Measurements from ENCODE around the gene INTS6. TPM values are rescaled to one million over a fixed set of nuclear protein-coding genes. Genes with fewer than 3 reads are reported as not detected.

The INTS6 gene
- total and polyA plus RNA-seq, 2 donors (not counting 1 experiment from before 2014, with no cell fraction given) = 15.4 to 74.7 TPM

DNA sequence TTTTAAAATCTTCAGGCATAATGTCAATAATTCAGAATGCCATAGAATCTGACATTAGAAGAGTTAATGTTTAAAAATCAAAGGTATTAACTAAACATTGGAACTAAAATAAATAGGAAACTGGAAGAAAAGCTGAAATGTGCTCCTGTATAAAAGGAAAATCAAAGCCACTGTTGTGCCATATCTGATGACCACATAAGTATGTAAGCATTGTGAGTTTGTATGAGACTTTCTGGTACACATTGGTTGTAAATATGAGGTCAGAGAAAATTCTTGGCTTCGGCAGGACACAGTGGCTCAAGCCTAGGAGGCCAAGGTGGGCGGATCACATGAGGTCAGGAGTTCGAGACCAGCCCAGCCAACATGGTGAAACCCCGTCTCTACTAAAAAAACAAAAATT, 48.3 kb upstream of the INTS6 start:
- no peak overlapping the region for H3K4me3 Mint-ChIP-seq
- no peak for TF ChIP-seq EZH2 (IDR thresholded peaks at IDR 0.05; ENCODE audit: borderline replicate concordance, insufficient read depth, low read depth, low read length, poor library complexity, severe bottlenecking)
- TF ChIP-seq, protein P1, sequence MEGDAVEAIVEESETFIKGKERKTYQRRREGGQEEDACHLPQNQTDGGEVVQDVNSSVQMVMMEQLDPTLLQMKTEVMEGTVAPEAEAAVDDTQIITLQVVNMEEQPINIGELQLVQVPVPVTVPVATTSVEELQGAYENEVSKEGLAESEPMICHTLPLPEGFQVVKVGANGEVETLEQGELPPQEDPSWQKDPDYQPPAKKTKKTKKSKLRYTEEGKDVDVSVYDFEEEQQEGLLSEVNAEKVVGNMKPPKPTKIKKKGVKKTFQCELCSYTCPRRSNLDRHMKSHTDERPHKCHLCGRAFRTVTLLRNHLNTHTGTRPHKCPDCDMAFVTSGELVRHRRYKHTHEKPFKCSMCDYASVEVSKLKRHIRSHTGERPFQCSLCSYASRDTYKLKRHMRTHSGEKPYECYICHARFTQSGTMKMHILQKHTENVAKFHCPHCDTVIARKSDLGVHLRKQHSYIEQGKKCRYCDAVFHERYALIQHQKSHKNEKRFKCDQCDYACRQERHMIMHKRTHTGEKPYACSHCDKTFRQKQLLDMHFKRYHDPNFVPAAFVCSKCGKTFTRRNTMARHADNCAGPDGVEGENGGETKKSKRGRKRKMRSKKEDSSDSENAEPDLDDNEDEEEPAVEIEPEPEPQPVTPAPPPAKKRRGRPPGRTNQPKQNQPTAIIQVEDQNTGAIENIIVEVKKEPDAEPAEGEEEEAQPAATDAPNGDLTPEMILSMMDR (IDR thresholded peaks at IDR 0.05) = no peak

DNA sequence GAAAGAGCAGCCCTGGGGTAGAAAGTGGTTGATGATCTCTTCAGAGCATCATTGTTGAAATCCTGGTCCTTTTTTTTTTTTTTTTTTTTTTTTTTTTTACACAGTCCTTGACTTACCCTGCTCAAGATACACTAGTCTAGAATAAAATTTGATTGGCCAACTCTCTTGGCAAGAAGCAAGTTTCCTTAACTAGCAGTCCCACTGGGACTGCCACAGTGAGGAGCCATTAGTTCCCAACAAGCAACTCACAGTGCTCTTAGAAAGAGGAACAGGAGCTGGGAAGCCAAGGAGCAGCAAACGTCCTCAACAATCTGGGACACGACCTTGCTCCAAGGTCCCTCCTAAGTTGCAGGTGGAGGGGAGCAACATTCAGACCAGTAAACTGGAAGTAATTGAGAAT, 47.9 kb upstream of the INTS6 start:
- no peaks in the 10 kb centered on the region for H4K20me1 ChIP-seq (ENCODE audit: control insufficient read depth, insufficient read depth, low read length, poor library complexity, severe bottlenecking)
- no peaks in the 10 kb centered on the region for H3K79me2 ChIP-seq (ENCODE audit: control insufficient read depth, insufficient read depth, low read length)
- no peaks in the 10 kb centered on the region for H3K9me3 Mint-ChIP-seq (ENCODE audit: insufficient read depth)
- no peak overlapping the region for H3K4me2 ChIP-seq (replicated peaks; ENCODE audit: low read depth, low read length, poor library complexity, severe bottlenecking)
- H3K9ac ChIP-seq (ENCODE audit: low read length) = no peak overlapping the region
- peaks cover 19% of the 10 kb centered on the region for H3K4me1 Mint-ChIP-seq
- peaks cover 0 to 4% (median 0%) of the 10 kb centered on the region in 4 experiments for H3K27me3 ChIP-seq (replicated peaks in 1 of 4; ENCODE audit: control extremely low read depth in 1 of 4, control insufficient read depth in 3 of 4, insufficient read depth in 4 of 4, low read length in 3 of 4)
- H3K4me3 Mint-ChIP-seq = no peak overlapping the region
- no peak for ATAC-seq (ENCODE audit: low read depth)
- H3K4me3 ChIP-seq (ENCODE audit: control extremely low read depth in 1 of 5, extremely low read depth in 1 of 5, insufficient read depth in 1 of 5, low read depth in 2 of 5, low read length in 4 of 5) = no peak overlapping the region
- intact Hi-C loops (cut with micrococcal nuclease) = no loop called here
- H3K4me1 ChIP-seq (ENCODE audit: control insufficient read depth in 2 of 2, insufficient read depth in 2 of 2, low read length in 2 of 2) = peaks cover 0 to 8% of the 10 kb centered on the region in 2 donors
- ChIA-PET POLR2A (no interaction called here), CTCF (interaction anchor here (0.7 kb wide), 1 partner anchor 265 kb away, joined by 3 read pairs; no protein-coding TSS in a partner anchor)
- WGBS (ENCODE audit: insufficient coverage) = no CpG with 5 or more reads among the region's 2 CpGs
- H3K27me3 Mint-ChIP-seq = peaks cover 12% of the 10 kb centered on the region
- H3K27ac Mint-ChIP-seq = no peak overlapping the region
- H3K36me3 ChIP-seq (replicated peaks in 1 of 2; ENCODE audit: control extremely low read depth in 1 of 2, control insufficient read depth in 1 of 2, extremely low read depth in 1 of 2, insufficient read depth in 2 of 2, low read length in 1 of 2) = no peaks in the 10 kb centered on the region
- no peak overlapping the region for H2AFZ ChIP-seq (ENCODE audit: insufficient read depth, low read depth, low read length, poor library complexity, severe bottlenecking)
- H3K27ac ChIP-seq (ENCODE audit: low read length in 2 of 2) = no peak overlapping the region
- TF ChIP-seq, protein P1 (IDR thresholded peaks at IDR 0.05) = no peak
- no peaks in the 10 kb centered on the region for H3K9me3 ChIP-seq (ENCODE audit: control extremely low read depth in 1 of 3, control insufficient read depth in 2 of 3, insufficient read depth in 1 of 3, low read length in 2 of 3)
- DNase-seq = no peak

More for the DNA sequence above, 48.3 kb upstream of the INTS6 start:
- peaks cover 0 to 4% (median 0%) of the 10 kb centered on the region in 4 experiments for H3K27me3 ChIP-seq (replicated peaks in 1 of 4; ENCODE audit: control extremely low read depth in 1 of 4, control insufficient read depth in 3 of 4, insufficient read depth in 4 of 4, low read length in 3 of 4)
- H3K79me2 ChIP-seq (ENCODE audit: control insufficient read depth, insufficient read depth, low read length) = no peaks in the 10 kb centered on the region
- H3K36me3 ChIP-seq (replicated peaks in 1 of 2; ENCODE audit: control extremely low read depth in 1 of 2, control insufficient read depth in 1 of 2, extremely low read depth in 1 of 2, insufficient read depth in 2 of 2, low read length in 1 of 2) = no peaks in the 10 kb centered on the region
- Mint-ChIP-seq H3K27me3 (peaks cover 12% of the 10 kb centered on the region), H3K4me1 (peaks cover 19% of the 10 kb centered on the region), H3K27ac (no peak overlapping the region), H3K9me3 (ENCODE audit: insufficient read depth) (no peaks in the 10 kb centered on the region)
- H4K20me1 ChIP-seq (ENCODE audit: control insufficient read depth, insufficient read depth, low read length, poor library complexity, severe bottlenecking) = no peaks in the 10 kb centered on the region
- POLR2A ChIA-PET = no interaction called here
- H3K4me1 ChIP-seq (ENCODE audit: control insufficient read depth in 2 of 2, insufficient read depth in 2 of 2, low read length in 2 of 2) = peaks cover 0 to 8% of the 10 kb centered on the region in 2 donors
- H3K27ac ChIP-seq (ENCODE audit: low read length in 2 of 2) = no peak overlapping the region
- H3K4me2 ChIP-seq (replicated peaks; ENCODE audit: low read depth, low read length, poor library complexity, severe bottlenecking) = no peak overlapping the region
- ATAC-seq (ENCODE audit: low read depth) (no peak), DNase-seq (no peak)
- intact Hi-C loops (cut with micrococcal nuclease) = no loop called here
- H3K9ac ChIP-seq (ENCODE audit: low read length) = no peak overlapping the region
- CTCF ChIA-PET = no interaction called here
- H3K4me3 ChIP-seq (ENCODE audit: control extremely low read depth in 1 of 5, extremely low read depth in 1 of 5, insufficient read depth in 1 of 5, low read depth in 2 of 5, low read length in 4 of 5) = no peak overlapping the region
- H2AFZ ChIP-seq (ENCODE audit: insufficient read depth, low read depth, low read length, poor library complexity, severe bottlenecking) = no peak overlapping the region
- WGBS (ENCODE audit: insufficient coverage) = 88% methylated on average over 4 of the region's 4 CpGs
- H3K9me3 ChIP-seq (ENCODE audit: control extremely low read depth in 1 of 3, control insufficient read depth in 2 of 3, insufficient read depth in 1 of 3, low read length in 2 of 3) = no peaks in the 10 kb centered on the region

Data from B cell (primary cell).